PFSK-1 (cell line): ENCODE measurements around the gene ERAP2.

ENCODE experiments used
- POLR2AphosphoS5 ChIP-seq: IDR thresholded peaks from 2 replicates; pipeline ENCODE4 v1.6.1; 2012; ENCODE audit warnings: low read depth, mild to moderate bottlenecking, control low read depth, low read length, moderate library complexity
- REST ChIP-seq, 2 experiments: IDR thresholded peaks; 2 replicates each; pipeline versions ENCODE4 v1.6.1 to v1.8.0; 2011 to 2012; ENCODE audit warnings: low read depth in 2 of 2, low read length in 2 of 2, control low read depth in 1 of 2, inconsistent platforms in 1 of 2, mild to moderate bottlenecking in 1 of 2, moderate library complexity in 1 of 2; ENCODE audit not compliant: insufficient read depth in 1 of 2
- SIN3A ChIP-seq: IDR thresholded peaks from 2 replicates; pipeline ENCODE4 v1.6.1; 2012; ENCODE audit warnings: mild to moderate bottlenecking, low read length, moderate library complexity, borderline replicate concordance; ENCODE audit not compliant: insufficient read depth
- TAF1 ChIP-seq: IDR thresholded peaks from 2 replicates; pipeline ENCODE4 v1.6.1; 2012; ENCODE audit warnings: low read length, control low read depth, borderline replicate concordance; ENCODE audit not compliant: insufficient read depth

GRCh38 chr5:96952974-96953730 is 76.9 kb downstream of the ERAP2 start:
- TF ChIP-seq POLR2AphosphoS5 (no peak), TAF1 (no peak), SIN3A (no peak), REST (IDR thresholded peaks at IDR 0.05; ENCODE audit: insufficient read depth in 1 of 2, low read depth in 2 of 2, low read length in 2 of 2) (no peak)
